ENCODE measurements around the gene ZBTB7B.

Gene ZBTB7B

DNA sequence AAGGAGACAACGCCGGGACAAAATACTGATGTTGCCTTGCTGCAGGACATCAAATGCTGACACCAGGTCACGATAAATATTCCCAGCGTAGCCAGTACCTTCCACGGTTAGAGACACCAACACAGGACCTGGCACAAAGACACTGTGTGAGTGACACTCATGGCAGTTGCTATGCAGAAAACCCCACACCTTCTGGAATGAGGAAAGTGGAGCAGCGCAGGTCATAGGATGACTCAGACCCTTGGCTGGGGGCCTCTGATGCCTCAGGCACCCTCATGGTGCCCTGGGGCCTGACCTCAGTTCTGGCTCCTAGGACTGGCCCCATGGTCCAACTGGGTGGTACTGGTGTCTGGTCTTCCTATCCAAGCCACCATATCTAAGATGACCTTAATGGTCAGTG is 24.0 kb downstream of the ZBTB7B start:
- Histone ChIP-seq H3K9me3 (ENCODE audit: insufficient read depth, low read length) (no peaks in the 10 kb centered on the region), H3K9ac (ENCODE audit: low read length) (no peak overlapping the region), H2AFZ (ENCODE audit: low read depth, low read length) (no peak overlapping the region), H3K4me2 (ENCODE audit: low read length) (no peak overlapping the region), H3K27me3 (ENCODE audit: low read depth, low read length) (peaks cover 8% of the 10 kb centered on the region; the same call in 1 of the 2 replicates), H3K4me3 (ENCODE audit: low read length) (no peak overlapping the region), H3K27ac (ENCODE audit: low read length) (no peak overlapping the region), H4K20me1 (ENCODE audit: insufficient read depth, low read length) (no peaks in the 10 kb centered on the region), H3K4me1 (ENCODE audit: low read length) (no peaks in the 10 kb centered on the region), H3K79me2 (ENCODE audit: low read length) (no peaks in the 10 kb centered on the region), H3K36me3 (replicated peaks; ENCODE audit: low read depth, low read length) (no peaks in the 10 kb centered on the region)
- TF ChIP-seq EZH2phosphoT487 (IDR thresholded peaks at IDR 0.05; ENCODE audit: low read depth), result no peak
- TF ChIP-seq, protein P1, sequence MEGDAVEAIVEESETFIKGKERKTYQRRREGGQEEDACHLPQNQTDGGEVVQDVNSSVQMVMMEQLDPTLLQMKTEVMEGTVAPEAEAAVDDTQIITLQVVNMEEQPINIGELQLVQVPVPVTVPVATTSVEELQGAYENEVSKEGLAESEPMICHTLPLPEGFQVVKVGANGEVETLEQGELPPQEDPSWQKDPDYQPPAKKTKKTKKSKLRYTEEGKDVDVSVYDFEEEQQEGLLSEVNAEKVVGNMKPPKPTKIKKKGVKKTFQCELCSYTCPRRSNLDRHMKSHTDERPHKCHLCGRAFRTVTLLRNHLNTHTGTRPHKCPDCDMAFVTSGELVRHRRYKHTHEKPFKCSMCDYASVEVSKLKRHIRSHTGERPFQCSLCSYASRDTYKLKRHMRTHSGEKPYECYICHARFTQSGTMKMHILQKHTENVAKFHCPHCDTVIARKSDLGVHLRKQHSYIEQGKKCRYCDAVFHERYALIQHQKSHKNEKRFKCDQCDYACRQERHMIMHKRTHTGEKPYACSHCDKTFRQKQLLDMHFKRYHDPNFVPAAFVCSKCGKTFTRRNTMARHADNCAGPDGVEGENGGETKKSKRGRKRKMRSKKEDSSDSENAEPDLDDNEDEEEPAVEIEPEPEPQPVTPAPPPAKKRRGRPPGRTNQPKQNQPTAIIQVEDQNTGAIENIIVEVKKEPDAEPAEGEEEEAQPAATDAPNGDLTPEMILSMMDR (IDR thresholded peaks at IDR 0.05; ENCODE audit: low read depth, low read length), result no peak

DNA sequence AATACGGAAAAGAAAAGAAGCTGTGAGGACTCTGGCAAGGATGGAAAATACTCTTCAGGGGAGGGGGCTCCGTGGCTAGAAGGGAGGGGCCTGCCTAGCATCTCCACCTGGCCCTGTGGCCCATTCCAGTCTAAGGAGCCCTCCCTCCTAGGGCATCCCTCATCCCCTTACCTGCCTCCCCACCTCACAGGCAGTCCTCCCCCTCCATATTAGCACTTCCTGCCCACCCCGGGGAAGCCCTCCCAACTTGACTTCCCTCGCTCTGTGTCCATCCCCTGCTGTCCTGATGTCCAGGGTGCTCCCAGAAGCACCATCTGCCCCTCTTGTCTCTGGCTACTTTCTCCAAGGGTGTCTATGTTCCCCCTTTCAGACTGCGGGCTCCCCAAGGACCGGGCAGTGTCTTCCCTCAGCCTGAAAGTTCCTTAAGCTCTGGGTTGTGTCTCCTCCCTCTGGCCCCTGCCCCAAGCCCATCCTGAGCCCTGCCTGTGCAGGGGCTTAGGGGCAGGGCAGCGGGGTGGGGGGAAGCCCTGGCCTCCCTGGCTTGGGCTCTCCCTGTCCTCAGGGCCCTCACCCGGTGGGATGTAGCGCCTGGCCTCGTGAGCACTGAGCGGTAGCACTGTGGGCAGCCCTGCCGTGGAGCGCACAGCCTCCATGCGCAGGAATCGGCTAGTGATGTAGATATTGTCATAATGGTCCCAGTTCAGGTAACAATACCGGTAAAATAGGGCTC is 27.1 kb downstream of the ZBTB7B start:
- no peak for TF ChIP-seq EZH2phosphoT487 (IDR thresholded peaks at IDR 0.05; ENCODE audit: low read depth)
- TF ChIP-seq, protein P1 (IDR thresholded peaks at IDR 0.05; ENCODE audit: low read depth, low read length), result no peak
- Histone ChIP-seq H3K4me1 (ENCODE audit: low read length) (no peaks in the 10 kb centered on the region), H3K4me2 (ENCODE audit: low read length) (no peak overlapping the region), H3K27ac (ENCODE audit: low read length) (no peak overlapping the region), H3K27me3 (ENCODE audit: low read depth, low read length) (peaks cover 7% of the 10 kb centered on the region; the same call in 1 of the 2 replicates), H3K9ac (ENCODE audit: low read length) (no peak overlapping the region), H3K4me3 (ENCODE audit: low read length) (no peak overlapping the region), H3K79me2 (ENCODE audit: low read length) (no peaks in the 10 kb centered on the region), H2AFZ (ENCODE audit: low read depth, low read length) (no peak overlapping the region), H3K9me3 (ENCODE audit: insufficient read depth, low read length) (no peaks in the 10 kb centered on the region), H4K20me1 (ENCODE audit: insufficient read depth, low read length) (no peaks in the 10 kb centered on the region), H3K36me3 (replicated peaks; ENCODE audit: low read depth, low read length) (no peaks in the 10 kb centered on the region)

DNA sequence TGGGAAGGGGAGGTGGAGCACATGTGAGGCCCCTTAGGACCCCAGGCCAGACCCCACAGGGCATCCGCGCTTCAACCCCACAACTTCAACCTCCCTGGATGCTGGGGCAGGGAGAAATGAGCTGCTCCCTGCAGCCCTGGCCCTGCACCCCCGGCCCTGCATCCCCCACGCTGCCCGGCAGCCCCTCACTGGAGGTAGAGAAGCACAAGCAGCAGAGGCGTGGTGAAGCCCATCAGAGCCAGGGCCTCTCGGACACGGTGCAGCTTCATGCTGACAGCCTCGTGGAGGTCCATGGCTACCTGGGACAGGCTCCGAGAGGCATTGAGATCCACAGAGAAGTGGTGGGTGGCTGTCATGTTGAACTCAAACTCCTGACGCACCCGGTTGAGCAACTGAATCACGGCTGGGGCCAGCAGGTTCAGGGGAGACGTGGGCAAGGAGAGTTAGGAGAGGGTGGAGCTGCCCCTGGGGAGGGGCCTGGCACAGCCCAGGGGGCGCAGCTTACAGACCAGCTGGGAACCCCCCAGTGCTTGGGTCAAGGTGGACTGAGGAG is 27.7 kb downstream of the ZBTB7B start:
- no peaks in the 10 kb centered on the region for H3K9me3 ChIP-seq (ENCODE audit: insufficient read depth, low read length)
- no peak overlapping the region for H3K27ac ChIP-seq (ENCODE audit: low read length)
- H3K79me2 ChIP-seq (ENCODE audit: low read length), result no peaks in the 10 kb centered on the region
- no peak for TF ChIP-seq EZH2phosphoT487 (IDR thresholded peaks at IDR 0.05; ENCODE audit: low read depth)
- TF ChIP-seq, protein P1 (IDR thresholded peaks at IDR 0.05; ENCODE audit: low read depth, low read length), result no peak
- H2AFZ ChIP-seq (ENCODE audit: low read depth, low read length), result no peak overlapping the region
- no peak overlapping the region for H3K4me3 ChIP-seq (ENCODE audit: low read length)
- H3K9ac ChIP-seq (ENCODE audit: low read length), result no peak overlapping the region
- H3K36me3 ChIP-seq (replicated peaks; ENCODE audit: low read depth, low read length), result no peaks in the 10 kb centered on the region
- no peak overlapping the region for H3K4me2 ChIP-seq (ENCODE audit: low read length)
- no peaks in the 10 kb centered on the region for H3K4me1 ChIP-seq (ENCODE audit: low read length)
- H3K27me3 ChIP-seq (ENCODE audit: low read depth, low read length), result peaks cover 7% of the 10 kb centered on the region; the same call in 1 of the 2 replicates
- H4K20me1 ChIP-seq (ENCODE audit: insufficient read depth, low read length), result no peaks in the 10 kb centered on the region

DNA sequence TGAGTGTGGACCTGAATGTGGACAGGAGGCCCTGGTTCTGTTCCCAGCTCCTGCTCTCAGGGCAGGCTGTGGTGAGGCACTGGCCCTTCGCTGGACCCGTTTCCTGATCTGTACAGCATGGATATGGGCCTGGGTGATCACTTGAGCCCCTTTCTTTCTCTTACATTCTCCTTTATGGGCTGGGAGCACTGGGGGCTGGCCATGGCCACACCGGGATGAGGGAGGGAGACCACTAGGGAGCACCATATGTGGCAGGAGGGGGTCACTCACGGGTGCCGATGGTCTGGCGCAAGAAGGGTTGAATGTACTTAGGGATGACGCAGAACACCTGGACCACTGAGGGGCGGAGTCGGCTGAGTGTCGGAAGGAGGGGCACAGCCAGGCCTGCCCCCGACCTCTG is 28.3 kb downstream of the ZBTB7B start:
- Histone ChIP-seq H3K79me2 (ENCODE audit: low read length) (no peaks in the 10 kb centered on the region), H3K4me1 (ENCODE audit: low read length) (no peaks in the 10 kb centered on the region), H3K27ac (ENCODE audit: low read length) (no peak overlapping the region), H3K9me3 (ENCODE audit: insufficient read depth, low read length) (no peaks in the 10 kb centered on the region), H2AFZ (ENCODE audit: low read depth, low read length) (no peak overlapping the region), H3K27me3 (ENCODE audit: low read depth, low read length) (peaks cover 6% of the 10 kb centered on the region; the same call in 1 of the 2 replicates), H3K9ac (ENCODE audit: low read length) (no peak overlapping the region), H3K4me3 (ENCODE audit: low read length) (no peak overlapping the region), H4K20me1 (ENCODE audit: insufficient read depth, low read length) (no peaks in the 10 kb centered on the region), H3K4me2 (ENCODE audit: low read length) (no peak overlapping the region), H3K36me3 (replicated peaks; ENCODE audit: low read depth, low read length) (no peaks in the 10 kb centered on the region)
- no peak for TF ChIP-seq EZH2phosphoT487 (IDR thresholded peaks at IDR 0.05; ENCODE audit: low read depth)
- TF ChIP-seq, protein P1 (IDR thresholded peaks at IDR 0.05; ENCODE audit: low read depth, low read length), result no peak
